ENCODE data around the gene RNF111.
"Not testable (repeated sequence)": the region's sequence is repeated elsewhere in the genome, so short reads cannot be mapped to it uniquely, and the experiment has no call there.

RNF111 gene

DNA sequence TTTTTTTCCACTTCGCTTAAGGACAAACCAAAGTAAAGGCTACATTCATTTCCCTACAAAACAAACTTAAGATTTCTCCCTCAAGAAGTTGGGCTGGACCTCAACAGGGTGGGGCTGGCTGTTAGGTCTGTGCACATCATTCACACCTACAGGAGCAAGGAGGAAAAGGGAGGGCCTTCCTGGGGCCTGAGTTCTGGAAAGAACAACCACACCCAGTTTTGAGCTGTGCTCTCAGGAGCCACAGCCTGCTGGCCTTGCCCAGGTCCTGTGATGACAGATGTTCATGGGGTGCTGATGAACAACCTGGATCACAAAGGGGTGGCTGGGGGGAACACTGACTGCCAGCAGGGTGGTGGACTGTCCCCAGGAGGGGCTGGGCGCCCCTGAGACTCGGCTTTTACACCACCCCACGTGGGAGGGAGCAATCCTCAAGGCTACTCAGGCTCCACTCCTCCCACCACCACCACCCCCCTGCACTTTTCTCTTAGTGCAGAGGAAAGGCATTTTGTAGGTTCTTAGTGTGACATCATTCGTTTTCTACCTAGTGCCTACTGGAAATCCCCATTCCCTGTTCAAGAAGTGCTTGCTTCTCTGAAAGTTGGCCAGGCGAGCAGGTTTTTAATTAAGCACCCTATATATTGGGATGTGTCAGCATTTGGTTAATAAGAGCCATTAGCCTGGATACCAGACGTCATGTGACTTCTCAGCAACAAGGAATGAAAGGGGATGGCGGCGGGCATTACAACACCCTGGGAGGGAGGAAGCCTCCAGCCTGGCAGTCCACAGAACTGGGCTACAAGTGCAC lies 153.2 kb downstream of the RNF111 start:
- no peak for DNase-seq

DNA sequence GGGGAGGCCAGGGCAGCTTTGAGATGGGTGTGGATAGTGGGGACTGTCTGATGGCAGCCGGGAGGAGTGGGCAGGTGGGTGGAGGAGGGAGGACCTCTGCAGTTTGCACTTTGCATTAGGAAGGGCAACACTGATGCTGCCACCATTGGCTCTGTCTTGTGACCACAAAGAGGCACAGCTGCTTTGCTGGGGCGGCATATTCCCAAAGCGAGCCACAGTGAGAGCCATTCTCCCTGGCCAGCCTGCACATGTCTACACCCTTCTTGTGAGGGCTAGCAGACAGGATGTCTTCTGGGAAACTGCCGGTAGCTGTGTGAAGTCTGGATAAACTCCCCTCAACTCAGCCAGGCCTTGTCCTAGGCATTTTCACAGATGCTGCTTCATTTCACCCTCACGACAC lies 155.8 kb downstream of the RNF111 start:
- DNase-seq, result no peak

DNA sequence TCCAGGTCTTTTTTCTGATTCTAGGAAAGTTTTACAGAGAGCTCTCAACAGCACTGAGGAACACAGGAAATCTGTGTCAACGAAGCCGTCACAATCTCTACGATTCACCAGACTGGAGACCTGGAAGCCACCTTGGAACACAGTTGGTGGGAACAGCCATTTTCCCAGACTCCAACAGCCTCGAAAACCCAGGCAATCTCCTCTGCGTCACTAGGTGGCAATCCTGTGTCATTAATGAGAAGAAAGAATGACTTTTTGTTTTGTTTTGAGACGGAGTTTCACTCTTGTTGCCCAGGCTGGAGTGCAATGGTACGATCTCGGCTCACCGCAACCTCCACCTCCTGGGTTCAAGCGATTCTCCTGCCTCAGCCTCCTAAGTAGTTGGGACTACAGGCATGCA lies 157.1 kb downstream of the RNF111 start:
- not testable (repeated sequence) for DNase-seq
